ENCODE measurements around the gene ARHGAP22.

DNA sequence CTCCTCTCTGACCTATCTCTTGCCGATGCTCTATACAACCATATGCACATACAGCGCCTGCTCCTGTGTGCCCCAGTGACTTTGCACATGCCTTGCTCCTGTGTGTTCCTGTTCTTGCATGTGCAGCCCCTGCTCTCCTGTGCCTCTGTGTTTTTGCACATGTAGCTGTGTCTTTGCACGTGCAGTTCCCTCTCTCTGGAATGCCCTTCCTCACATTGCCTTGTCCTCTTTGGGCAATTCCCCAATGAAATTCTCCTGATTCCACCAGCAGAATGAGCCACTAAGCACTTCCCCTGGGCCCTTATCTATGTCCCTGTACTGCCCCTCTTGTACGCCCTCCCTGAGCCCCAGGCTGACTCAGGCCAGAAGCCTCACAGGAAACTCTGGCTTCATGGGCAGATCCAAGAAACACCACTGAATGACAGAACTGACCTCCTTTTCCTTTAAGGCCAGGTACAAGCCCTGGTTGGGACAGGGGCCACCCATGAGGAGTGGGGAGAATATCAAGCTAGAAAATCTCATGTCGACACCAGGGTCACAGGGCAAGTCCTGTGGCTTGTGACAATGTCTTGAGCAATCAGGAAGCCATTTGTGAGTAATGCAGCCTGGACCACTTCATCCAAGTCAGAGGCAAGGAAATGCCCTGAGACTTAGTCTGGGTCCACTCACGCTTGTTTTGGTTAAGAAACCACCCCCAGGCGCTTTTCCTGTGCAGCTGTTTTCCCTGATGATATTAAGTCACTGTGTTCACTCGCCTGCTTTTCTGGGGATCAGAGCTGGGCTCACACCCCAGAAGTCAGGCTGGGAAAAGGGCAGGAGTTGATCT lies 1.9 kb upstream of the ARHGAP22 start:
- TF ChIP-seq, protein P1, sequence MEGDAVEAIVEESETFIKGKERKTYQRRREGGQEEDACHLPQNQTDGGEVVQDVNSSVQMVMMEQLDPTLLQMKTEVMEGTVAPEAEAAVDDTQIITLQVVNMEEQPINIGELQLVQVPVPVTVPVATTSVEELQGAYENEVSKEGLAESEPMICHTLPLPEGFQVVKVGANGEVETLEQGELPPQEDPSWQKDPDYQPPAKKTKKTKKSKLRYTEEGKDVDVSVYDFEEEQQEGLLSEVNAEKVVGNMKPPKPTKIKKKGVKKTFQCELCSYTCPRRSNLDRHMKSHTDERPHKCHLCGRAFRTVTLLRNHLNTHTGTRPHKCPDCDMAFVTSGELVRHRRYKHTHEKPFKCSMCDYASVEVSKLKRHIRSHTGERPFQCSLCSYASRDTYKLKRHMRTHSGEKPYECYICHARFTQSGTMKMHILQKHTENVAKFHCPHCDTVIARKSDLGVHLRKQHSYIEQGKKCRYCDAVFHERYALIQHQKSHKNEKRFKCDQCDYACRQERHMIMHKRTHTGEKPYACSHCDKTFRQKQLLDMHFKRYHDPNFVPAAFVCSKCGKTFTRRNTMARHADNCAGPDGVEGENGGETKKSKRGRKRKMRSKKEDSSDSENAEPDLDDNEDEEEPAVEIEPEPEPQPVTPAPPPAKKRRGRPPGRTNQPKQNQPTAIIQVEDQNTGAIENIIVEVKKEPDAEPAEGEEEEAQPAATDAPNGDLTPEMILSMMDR (IDR thresholded peaks at IDR 0.05) = no peak
- no peak for TF ChIP-seq POLR2A (IDR thresholded peaks at IDR 0.05)
